ENCODE measurements around the gene RELN. TPM values are rescaled to one million over a fixed set of nuclear protein-coding genes. Genes with fewer than 3 reads are reported as not detected.
"Not testable (repeated sequence)": the region's sequence is repeated elsewhere in the genome, so short reads cannot be mapped to it uniquely, and the experiment has no call there.

The RELN gene
- under 0.01 TPM for total RNA-seq

DNA sequence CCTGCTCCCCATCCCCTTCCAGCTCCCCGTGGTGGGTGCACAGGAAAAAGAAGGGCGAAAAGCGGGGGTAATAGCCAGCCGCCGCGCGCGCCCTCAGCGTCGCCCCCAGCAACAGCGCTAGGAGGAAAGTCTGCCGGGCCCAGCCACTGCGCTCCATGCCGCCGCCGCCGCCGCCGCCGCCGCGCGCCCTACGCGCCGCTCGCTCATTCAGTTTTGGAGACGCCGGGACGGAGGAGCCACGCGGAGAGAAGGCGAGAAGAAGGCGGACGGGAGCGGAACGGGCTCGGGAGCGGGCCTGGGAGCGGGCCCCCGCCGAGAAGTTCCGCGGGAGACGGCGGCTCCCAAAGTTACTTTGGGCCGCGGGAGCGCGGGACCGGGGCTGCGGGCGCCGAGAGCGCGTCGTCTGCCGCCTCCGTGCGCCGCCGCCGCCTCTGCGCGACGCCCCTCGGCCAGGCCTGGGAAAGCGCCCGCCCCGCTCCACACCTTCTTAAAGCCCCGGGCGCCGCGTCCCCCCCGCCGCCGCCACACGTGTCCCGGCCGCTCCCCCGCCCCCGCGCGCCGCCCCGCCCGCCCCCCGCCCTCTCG, at the start of gene RELN:
Gene RELN (minus strand): TSS at position 459 of the 585 bp plus-strand sequence. CDS start 302 bp downstream, at position 157.
- H3K27me3 ChIP-seq (ENCODE audit: insufficient read depth, low read length) = peaks cover 52% of the 10 kb centered on the region
- no peak within 1 kb of the TSS for H3K4me3 ChIP-seq (ENCODE audit: low read length)
- no peaks in the 10 kb centered on the region for H3K4me1 ChIP-seq (ENCODE audit: insufficient read depth, low read length)
- H3K9me3 ChIP-seq (ENCODE audit: low read depth, low read length) = no peaks in the 10 kb centered on the region

DNA sequence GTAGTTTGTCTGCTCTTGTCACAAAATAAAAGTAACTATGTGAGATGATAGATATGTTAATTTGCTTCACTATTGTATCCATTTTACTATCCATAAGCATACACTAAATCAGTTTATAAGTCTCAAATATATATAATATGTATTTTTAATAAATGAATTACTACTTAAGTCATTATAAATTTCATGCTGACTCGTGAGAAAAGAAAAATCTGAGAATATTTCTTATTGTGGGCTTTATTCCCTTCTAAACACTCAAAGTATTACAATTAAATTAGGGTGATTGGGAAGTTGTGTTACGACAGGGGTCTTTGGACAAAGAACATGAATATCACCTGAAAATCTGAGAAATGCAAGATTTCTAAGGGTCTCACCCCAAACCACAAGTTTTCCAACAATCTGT, 48.7 kb upstream of the RELN start:
- Histone ChIP-seq H3K27me3 (ENCODE audit: insufficient read depth, low read length) (peaks cover 3% of the 10 kb centered on the region), H3K4me3 (ENCODE audit: low read length) (no peak overlapping the region), H3K9me3 (ENCODE audit: low read depth, low read length) (no peaks in the 10 kb centered on the region), H3K4me1 (ENCODE audit: insufficient read depth, low read length) (no peaks in the 10 kb centered on the region)

GRCh38 chr7:104036889-104037288, 47.4 kb upstream of the RELN start:
- H3K4me3 ChIP-seq (ENCODE audit: low read length); H3K9me3 ChIP-seq (ENCODE audit: low read depth, low read length); H3K4me1 ChIP-seq (ENCODE audit: insufficient read depth, low read length); H3K27me3 ChIP-seq (ENCODE audit: insufficient read depth, low read length): not testable (repeated sequence)

GRCh38 chr7:104035351-104035750, 45.9 kb upstream of the RELN start:
- Histone ChIP-seq H3K4me1 (ENCODE audit: insufficient read depth, low read length) (no peaks in the 10 kb centered on the region), H3K4me3 (ENCODE audit: low read length) (no peak overlapping the region), H3K9me3 (ENCODE audit: low read depth, low read length) (no peaks in the 10 kb centered on the region), H3K27me3 (ENCODE audit: insufficient read depth, low read length) (no peaks in the 10 kb centered on the region)

- H3K27me3 ChIP-seq (ENCODE audit: insufficient read depth, low read length) = no peaks in the 10 kb centered on the region
- H3K4me3 ChIP-seq (ENCODE audit: low read length) = no peak overlapping the region
- no peaks in the 10 kb centered on the region for H3K4me1 ChIP-seq (ENCODE audit: insufficient read depth, low read length)
- no peaks in the 10 kb centered on the region for H3K9me3 ChIP-seq (ENCODE audit: low read depth, low read length)
These were observed 45.2 kb upstream of the RELN start for GRCh38 chr7:104034679-104035078.

GRCh38 chr7:104033837-104034236, 44.4 kb upstream of the RELN start:
- Histone ChIP-seq H3K4me1 (ENCODE audit: insufficient read depth, low read length) (no peaks in the 10 kb centered on the region), H3K9me3 (ENCODE audit: low read depth, low read length) (no peaks in the 10 kb centered on the region), H3K27me3 (ENCODE audit: insufficient read depth, low read length) (no peaks in the 10 kb centered on the region), H3K4me3 (ENCODE audit: low read length) (no peak overlapping the region)

DNA sequence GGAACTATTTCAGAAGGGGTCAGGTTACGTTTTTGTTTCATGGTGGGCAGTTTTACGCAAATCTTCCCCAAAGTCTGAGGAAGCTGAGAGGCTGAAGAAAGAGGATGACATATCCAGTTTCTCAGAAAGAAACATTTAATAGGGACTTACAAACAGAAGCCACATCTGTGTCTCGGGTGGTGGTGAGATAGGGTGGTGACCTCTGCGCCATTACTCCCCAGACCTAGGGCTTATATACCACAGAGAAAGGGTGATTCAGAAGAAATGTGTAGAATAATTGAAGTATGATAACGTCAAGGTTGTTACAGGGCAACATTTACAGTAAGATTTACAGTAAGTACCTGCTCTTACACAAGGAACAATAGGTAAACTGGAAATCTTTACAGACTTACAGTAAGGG, 43.0 kb upstream of the RELN start:
- H3K9me3 ChIP-seq (ENCODE audit: low read depth, low read length) = no peaks in the 10 kb centered on the region
- H3K4me1 ChIP-seq (ENCODE audit: insufficient read depth, low read length) = no peaks in the 10 kb centered on the region
- H3K4me3 ChIP-seq (ENCODE audit: low read length) = no peak overlapping the region
- H3K27me3 ChIP-seq (ENCODE audit: insufficient read depth, low read length) = no peaks in the 10 kb centered on the region

GRCh38 chr7:104029765-104030164, 40.3 kb upstream of the RELN start:
- Histone ChIP-seq H3K4me1 (ENCODE audit: insufficient read depth, low read length) (no peaks in the 10 kb centered on the region), H3K27me3 (ENCODE audit: insufficient read depth, low read length) (no peaks in the 10 kb centered on the region), H3K9me3 (ENCODE audit: low read depth, low read length) (no peaks in the 10 kb centered on the region), H3K4me3 (ENCODE audit: low read length) (no peak overlapping the region)

DNA sequence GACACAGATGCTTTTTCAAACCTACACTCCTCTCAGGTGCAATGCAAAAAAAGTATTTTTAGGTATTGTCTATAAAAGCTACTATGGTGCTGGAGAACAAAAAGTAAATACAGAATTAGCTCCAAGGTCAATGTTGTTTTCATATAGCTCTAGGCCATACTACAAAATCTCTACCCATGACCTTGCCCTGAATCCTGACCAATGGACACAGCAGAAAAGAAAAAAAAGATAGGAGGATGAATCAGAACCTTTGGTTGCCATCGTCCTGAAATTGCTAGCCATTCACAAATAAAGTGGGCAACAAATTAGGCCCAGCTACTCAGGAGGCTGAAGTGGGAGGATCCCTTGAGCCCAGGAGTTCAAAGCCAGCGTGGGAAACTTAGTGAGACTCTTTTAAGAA, 35.2 kb upstream of the RELN start:
- no peak overlapping the region for H3K4me3 ChIP-seq (ENCODE audit: low read length)
- no peaks in the 10 kb centered on the region for H3K27me3 ChIP-seq (ENCODE audit: insufficient read depth, low read length)
- no peaks in the 10 kb centered on the region for H3K9me3 ChIP-seq (ENCODE audit: low read depth, low read length)
- H3K4me1 ChIP-seq (ENCODE audit: insufficient read depth, low read length) = no peaks in the 10 kb centered on the region

GRCh38 chr7:104023100-104023499, 33.6 kb upstream of the RELN start:
- Histone ChIP-seq H3K27me3 (ENCODE audit: insufficient read depth, low read length) (no peaks in the 10 kb centered on the region), H3K4me1 (ENCODE audit: insufficient read depth, low read length) (no peaks in the 10 kb centered on the region), H3K9me3 (ENCODE audit: low read depth, low read length) (no peaks in the 10 kb centered on the region), H3K4me3 (ENCODE audit: low read length) (no peak overlapping the region)

GRCh38 chr7:104018425-104018824, 29.0 kb upstream of the RELN start:
- Histone ChIP-seq H3K9me3 (ENCODE audit: low read depth, low read length) (no peaks in the 10 kb centered on the region), H3K4me3 (ENCODE audit: low read length) (no peak overlapping the region), H3K27me3 (ENCODE audit: insufficient read depth, low read length) (no peaks in the 10 kb centered on the region), H3K4me1 (ENCODE audit: insufficient read depth, low read length) (no peaks in the 10 kb centered on the region)

GRCh38 chr7:104017001-104017400, 27.5 kb upstream of the RELN start:
- H3K27me3 ChIP-seq (ENCODE audit: insufficient read depth, low read length) = peaks cover under 1% of the 10 kb centered on the region

GRCh38 chr7:104012835-104013234, 23.4 kb upstream of the RELN start:
- H3K9me3 ChIP-seq (ENCODE audit: low read depth, low read length) = no peaks in the 10 kb centered on the region
- peaks cover 3% of the 10 kb centered on the region for H3K27me3 ChIP-seq (ENCODE audit: insufficient read depth, low read length)
- H3K4me3 ChIP-seq (ENCODE audit: low read length) = no peak overlapping the region
- H3K4me1 ChIP-seq (ENCODE audit: insufficient read depth, low read length) = no peaks in the 10 kb centered on the region

More at GRCh38 chr7:104017001-104017400, 27.5 kb upstream of the RELN start:
- H3K4me3 ChIP-seq (ENCODE audit: low read length) = no peak overlapping the region
- H3K9me3 ChIP-seq (ENCODE audit: low read depth, low read length) = no peaks in the 10 kb centered on the region
- H3K4me1 ChIP-seq (ENCODE audit: insufficient read depth, low read length) = no peaks in the 10 kb centered on the region

DNA sequence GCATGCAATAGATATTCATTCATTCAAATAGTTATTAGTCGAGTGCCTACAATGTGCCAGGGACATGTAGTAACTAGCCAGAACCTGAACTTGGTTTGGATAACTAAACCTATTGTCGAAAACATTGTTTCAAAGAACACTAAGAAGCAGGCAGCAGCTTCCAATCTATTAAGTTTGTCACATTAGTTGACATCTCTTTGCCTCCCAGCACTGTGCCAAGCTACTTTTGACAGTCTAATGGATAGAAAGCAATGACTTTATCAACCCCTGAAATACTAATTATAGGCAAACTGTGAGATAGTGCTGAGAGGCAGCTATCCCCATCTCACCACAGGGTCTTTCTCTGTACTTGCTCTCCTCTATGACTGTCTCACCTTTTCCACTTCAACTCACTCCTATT, 22.4 kb upstream of the RELN start:
- Histone ChIP-seq H3K4me3 (ENCODE audit: low read length) (no peak overlapping the region), H3K27me3 (ENCODE audit: insufficient read depth, low read length) (peaks cover 3% of the 10 kb centered on the region), H3K4me1 (ENCODE audit: insufficient read depth, low read length) (no peaks in the 10 kb centered on the region), H3K9me3 (ENCODE audit: low read depth, low read length) (no peaks in the 10 kb centered on the region)

DNA sequence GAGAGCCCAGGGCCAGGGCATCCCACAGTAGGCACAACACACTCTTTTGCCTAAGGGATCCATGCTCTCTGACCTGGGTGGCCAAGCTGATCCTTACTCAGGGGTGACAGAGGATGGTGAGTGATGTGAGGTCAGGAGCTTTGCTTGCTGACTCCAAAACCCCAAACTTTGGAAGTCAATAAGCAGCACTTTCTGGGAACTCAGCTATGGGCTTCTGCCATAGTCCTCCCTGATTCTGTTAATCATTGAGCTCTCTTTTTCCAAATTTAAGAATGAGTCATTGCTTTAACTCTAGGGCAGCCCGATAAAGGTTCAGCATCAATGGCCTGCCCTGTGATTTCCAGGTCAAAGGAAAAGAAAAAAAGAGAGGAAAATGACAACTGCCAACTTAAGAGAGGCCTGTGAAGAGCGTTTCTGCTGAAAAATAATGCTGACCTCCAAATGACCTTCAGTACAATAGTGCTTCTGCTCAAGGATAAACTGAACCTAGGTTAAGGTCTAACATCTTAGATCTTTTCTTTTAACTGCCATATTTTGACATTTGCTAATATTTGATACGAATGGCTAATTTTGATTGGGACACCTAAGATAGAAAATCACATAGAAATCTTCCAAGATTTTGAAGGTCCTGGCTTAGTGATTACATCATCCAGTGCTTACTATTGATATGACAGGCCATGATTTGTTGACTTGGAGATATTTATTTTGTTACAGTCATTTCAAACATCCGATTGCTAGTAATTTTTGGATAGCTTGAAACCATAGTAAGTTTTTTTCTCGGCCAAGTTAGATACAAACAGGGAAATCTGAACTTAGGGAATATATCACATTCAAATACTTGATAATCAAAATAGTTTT, 20.8 kb upstream of the RELN start:
- Histone ChIP-seq H3K4me3 (ENCODE audit: low read length) (no peak overlapping the region), H3K4me1 (ENCODE audit: insufficient read depth, low read length) (no peaks in the 10 kb centered on the region), H3K9me3 (ENCODE audit: low read depth, low read length) (no peaks in the 10 kb centered on the region), H3K27me3 (ENCODE audit: insufficient read depth, low read length) (peaks cover 3% of the 10 kb centered on the region)

DNA sequence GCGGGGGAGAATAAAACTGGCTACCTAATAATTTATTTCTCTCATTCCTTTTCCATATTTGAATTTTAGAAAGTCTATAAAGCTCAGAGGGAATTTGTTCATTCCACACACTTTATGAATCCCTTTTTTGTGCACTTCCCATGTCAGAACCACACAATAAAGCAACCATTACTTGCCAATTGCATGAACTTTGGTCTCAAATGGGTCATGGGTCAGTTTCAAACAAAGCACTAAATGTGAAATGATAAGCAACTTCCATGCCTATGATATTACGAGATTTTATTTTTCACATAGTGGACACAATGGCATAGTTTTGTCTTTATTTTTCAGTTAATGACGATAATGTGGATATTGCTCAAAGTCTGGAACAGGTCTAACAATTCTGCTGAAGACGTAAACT, 18.6 kb upstream of the RELN start:
- H3K4me1 ChIP-seq (ENCODE audit: insufficient read depth, low read length) = no peaks in the 10 kb centered on the region
- peaks cover 3% of the 10 kb centered on the region for H3K27me3 ChIP-seq (ENCODE audit: insufficient read depth, low read length)
- no peaks in the 10 kb centered on the region for H3K9me3 ChIP-seq (ENCODE audit: low read depth, low read length)
- H3K4me3 ChIP-seq (ENCODE audit: low read length) = no peak overlapping the region
